ENCODE data around the gene ACSF3. TPM values are rescaled to one million over a fixed set of nuclear protein-coding genes. Genes with fewer than 3 reads are reported as not detected.

ACSF3 gene
- total RNA-seq, 3 donors from 2014 or later (not counting 1 experiment from before 2014, with no cell fraction given), result 45.0 to 71.4 (median 51.6) TPM

- no peaks in the 10 kb centered on the region for H3K9me3 Mint-ChIP-seq
- 90% methylated on average over 48 of the region's 48 CpGs for whole genome bisulfite sequencing (ENCODE audit: insufficient coverage)
- H3K9me3 ChIP-seq (ENCODE audit: control insufficient read depth, insufficient read depth, low read length), result no peaks in the 10 kb centered on the region
- H3K4me1 ChIP-seq (ENCODE audit: control insufficient read depth, insufficient read depth, low read length), result no peaks in the 10 kb centered on the region
- H3K4me3 Mint-ChIP-seq, result no peak overlapping the region
- no peak for TF ChIP-seq CTCF (IDR thresholded peaks at IDR 0.05)
- H3K27ac ChIP-seq (ENCODE audit: low read length), result no peak overlapping the region
- no peaks in the 10 kb centered on the region for H3K36me3 Mint-ChIP-seq
- DNase-seq (no peak), ATAC-seq (no peak)
- no peaks in the 10 kb centered on the region for H3K36me3 ChIP-seq (ENCODE audit: control insufficient read depth, insufficient read depth, low read length)
- intact Hi-C loops (cut with micrococcal nuclease), result no loop called here
- H3K4me1 Mint-ChIP-seq, result no peaks in the 10 kb centered on the region
- H3K27me3 ChIP-seq (ENCODE audit: control insufficient read depth, insufficient read depth, low read length), result no peaks in the 10 kb centered on the region
- no peak overlapping the region for H3K27ac Mint-ChIP-seq
- no peak overlapping the region for H3K4me3 ChIP-seq (ENCODE audit: low read length)
- H3K27me3 Mint-ChIP-seq (ENCODE audit: low read depth in 2 of 2), result peaks cover 0 to under 1% of the 10 kb centered on the region in 2 donors
These were observed 65.6 kb downstream of the ACSF3 start for GRCh38 chr16:89159066-89159849.

GRCh38 chr16:89159850-89160354, 66.2 kb downstream of the ACSF3 start:
- no peak overlapping the region for H3K4me3 Mint-ChIP-seq
- no peaks in the 10 kb centered on the region for H3K9me3 Mint-ChIP-seq
- Histone ChIP-seq H3K4me1 (ENCODE audit: control insufficient read depth, insufficient read depth, low read length) (no peaks in the 10 kb centered on the region), H3K36me3 (ENCODE audit: control insufficient read depth, insufficient read depth, low read length) (no peaks in the 10 kb centered on the region), H3K9me3 (ENCODE audit: control insufficient read depth, insufficient read depth, low read length) (no peaks in the 10 kb centered on the region), H3K27me3 (ENCODE audit: control insufficient read depth, insufficient read depth, low read length) (no peaks in the 10 kb centered on the region), H3K4me3 (ENCODE audit: low read length) (no peak overlapping the region), H3K27ac (ENCODE audit: low read length) (no peak overlapping the region)
- WGBS (ENCODE audit: insufficient coverage), result 93% methylated on average over 20 of the region's 20 CpGs
- TF ChIP-seq CTCF (IDR thresholded peaks at IDR 0.05), result no peak
- peaks cover 0 to 2% of the 10 kb centered on the region in 2 donors for H3K27me3 Mint-ChIP-seq (ENCODE audit: low read depth in 2 of 2)
- ATAC-seq, result no peak
- H3K36me3 Mint-ChIP-seq, result no peaks in the 10 kb centered on the region
- no peak for DNase-seq
- intact Hi-C loops (cut with micrococcal nuclease), result no loop called here
- no peaks in the 10 kb centered on the region for H3K4me1 Mint-ChIP-seq
- no peak overlapping the region for H3K27ac Mint-ChIP-seq

DNA sequence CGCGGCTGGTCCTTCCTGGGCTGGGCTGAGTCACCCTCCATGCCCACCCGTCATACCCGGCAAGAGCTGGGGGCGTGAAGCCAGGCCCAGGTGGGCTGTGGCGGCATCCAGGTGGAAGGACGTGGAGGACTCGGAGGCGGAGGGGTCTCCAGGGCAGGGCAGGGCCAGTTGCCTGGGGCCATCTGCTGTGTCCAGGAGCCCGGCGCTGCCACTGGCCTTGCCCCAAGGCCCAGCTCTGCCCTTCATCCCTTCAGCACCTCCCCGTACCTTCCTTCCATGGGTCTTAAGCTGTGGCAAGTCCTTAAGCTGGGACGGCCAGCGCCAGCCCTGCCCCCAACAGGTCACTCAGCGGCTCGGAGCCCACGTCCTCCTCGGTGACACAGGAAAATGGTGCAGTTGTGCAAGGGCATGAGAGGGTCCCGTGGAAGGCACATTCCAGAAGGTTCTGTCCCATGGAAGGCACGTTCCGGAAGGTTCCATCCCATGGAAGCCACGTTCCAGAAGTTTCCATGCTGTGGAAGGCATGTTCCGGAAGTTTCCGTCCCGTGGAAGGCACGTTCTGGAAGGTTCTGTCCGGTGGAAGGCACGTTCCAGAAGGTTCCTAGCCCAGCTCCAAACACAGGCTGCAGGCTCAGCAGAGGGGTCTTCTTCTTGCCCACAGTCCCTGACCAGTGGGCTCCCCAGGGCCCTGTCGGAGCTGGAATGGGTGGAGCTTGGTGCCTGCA, 67.5 kb downstream of the ACSF3 start:
- no peak overlapping the region for H3K27ac Mint-ChIP-seq
- WGBS (ENCODE audit: insufficient coverage), result 93% methylated on average over 29 of the region's 29 CpGs
- no peaks in the 10 kb centered on the region for H3K36me3 Mint-ChIP-seq
- Histone ChIP-seq H3K9me3 (ENCODE audit: control insufficient read depth, insufficient read depth, low read length) (no peaks in the 10 kb centered on the region), H3K4me1 (ENCODE audit: control insufficient read depth, insufficient read depth, low read length) (no peaks in the 10 kb centered on the region), H3K4me3 (ENCODE audit: low read length) (no peak overlapping the region), H3K27ac (ENCODE audit: low read length) (no peak overlapping the region), H3K36me3 (ENCODE audit: control insufficient read depth, insufficient read depth, low read length) (no peaks in the 10 kb centered on the region), H3K27me3 (ENCODE audit: control insufficient read depth, insufficient read depth, low read length) (no peaks in the 10 kb centered on the region)
- H3K4me1 Mint-ChIP-seq, result no peaks in the 10 kb centered on the region
- no peaks in the 10 kb centered on the region for H3K9me3 Mint-ChIP-seq
- H3K27me3 Mint-ChIP-seq (ENCODE audit: low read depth in 2 of 2), result peaks cover 0 to 2% of the 10 kb centered on the region in 2 donors
- intact Hi-C loops (cut with micrococcal nuclease), result no loop called here
- DNase-seq (no peak), ATAC-seq (no peak)
- H3K4me3 Mint-ChIP-seq, result no peak overlapping the region
- TF ChIP-seq CTCF (IDR thresholded peaks at IDR 0.05), result no peak

All from natural killer cell (primary cell).